Measurements from ENCODE around the gene SPSB4. TPM values are rescaled to one million over a fixed set of nuclear protein-coding genes. Genes with fewer than 3 reads are reported as not detected.

SPSB4 gene
- total and polyA plus RNA-seq, 4 donors, result 0.19 to 1.9 (median 0.87) TPM

- H3K4me1 ChIP-seq (ENCODE audit: control insufficient read depth in 4 of 4, insufficient read depth in 4 of 4, low read length in 3 of 4), result peaks cover 0 to 2% (median 0%) of the 10 kb centered on the region in 4 donors
- H3K9me3 ChIP-seq (ENCODE audit: control insufficient read depth in 4 of 4, low read length in 3 of 4), result no peaks in the 10 kb centered on the region
- H3K27me3 ChIP-seq (ENCODE audit: control insufficient read depth in 4 of 4, insufficient read depth in 4 of 4, low read length in 3 of 4), result peaks cover 5 to 15% (median 6%) of the 10 kb centered on the region in 4 donors
- whole genome bisulfite sequencing, result 71% methylated on average over 4 of the region's 4 CpGs
- H3K27ac ChIP-seq (ENCODE audit: low read depth in 1 of 2, low read length in 2 of 2), result no peak overlapping the region
- TF ChIP-seq HNF4G (IDR thresholded peaks at IDR 0.05), result no peak
- no peak for TF ChIP-seq JUND (IDR thresholded peaks at IDR 0.05)
- no peak for DNase-seq (ENCODE audit: low spot score)
- H3K36me3 ChIP-seq (ENCODE audit: control insufficient read depth in 4 of 4, insufficient read depth in 3 of 4, low read depth in 1 of 4, low read length in 3 of 4), result no peaks in the 10 kb centered on the region
- H3K9ac ChIP-seq (ENCODE audit: low read depth in 1 of 2, low read length in 2 of 2), result no peak overlapping the region
- H3K4me3 ChIP-seq (ENCODE audit: low read depth in 1 of 3, low read length in 3 of 3), result no peak overlapping the region
These were observed 6.2 kb upstream of the SPSB4 start for GRCh38 chr3:141044695-141045641.

GRCh38 chr3:141045849-141046248, 5.3 kb upstream of the SPSB4 start:
- peaks cover 5 to 20% (median 6%) of the 10 kb centered on the region in 4 donors for H3K27me3 ChIP-seq (ENCODE audit: control insufficient read depth in 4 of 4, insufficient read depth in 4 of 4, low read length in 3 of 4)
- no peak overlapping the region for H3K4me3 ChIP-seq (ENCODE audit: low read depth in 1 of 3, low read length in 3 of 3)
- no peaks in the 10 kb centered on the region for H3K36me3 ChIP-seq (ENCODE audit: control insufficient read depth in 4 of 4, insufficient read depth in 3 of 4, low read depth in 1 of 4, low read length in 3 of 4)
- H3K9ac ChIP-seq (ENCODE audit: low read depth in 1 of 2, low read length in 2 of 2), result no peak overlapping the region
- WGBS, result 75% methylated on average over 1 of the region's 1 CpG
- no peak for TF ChIP-seq CTCF (IDR thresholded peaks at IDR 0.05; ENCODE audit: low read depth, low read length, missing input control)
- TF ChIP-seq ATF3 (IDR thresholded peaks at IDR 0.05), result no peak
- TF ChIP-seq HNF4G (IDR thresholded peaks at IDR 0.05), result no peak
- no peak for TF ChIP-seq JUND (IDR thresholded peaks at IDR 0.05)
- TF ChIP-seq RAD21 (IDR thresholded peaks at IDR 0.05), result no peak
- no peak for TF ChIP-seq ZBTB33 (IDR thresholded peaks at IDR 0.05)
- no peak for TF ChIP-seq MAX (IDR thresholded peaks at IDR 0.05)
- TF ChIP-seq NR2F2 (IDR thresholded peaks at IDR 0.05), result no peak
- no peak for TF ChIP-seq REST (IDR thresholded peaks at IDR 0.05)
- no peak for TF ChIP-seq FOXA1 (IDR thresholded peaks at IDR 0.05)
- TF ChIP-seq EGR1 (IDR thresholded peaks at IDR 0.05; ENCODE audit: low read depth in 2 of 2), result no peak
- TF ChIP-seq YY1 (IDR thresholded peaks at IDR 0.05), result no peak
- no peak for TF ChIP-seq FOXA2 (IDR thresholded peaks at IDR 0.05)
- TF ChIP-seq SP1 (IDR thresholded peaks at IDR 0.05), result no peak
- no peak for TF ChIP-seq RXRA (IDR thresholded peaks at IDR 0.05)
- no peak for DNase-seq (ENCODE audit: low spot score)
- H3K4me1 ChIP-seq (ENCODE audit: control insufficient read depth in 4 of 4, insufficient read depth in 4 of 4, low read length in 3 of 4), result peaks cover 0 to 4% (median under 1%) of the 10 kb centered on the region in 4 donors
- H3K9me3 ChIP-seq (ENCODE audit: control insufficient read depth in 4 of 4, low read length in 3 of 4), result no peaks in the 10 kb centered on the region
- no peak overlapping the region for H3K27ac ChIP-seq (ENCODE audit: low read depth in 1 of 2, low read length in 2 of 2)

Data from liver (tissue), 9 donors.